Gastrocnemius medialis (tissue), 4 donors: ENCODE results near the gene ROR1. TPM values are rescaled to one million over a fixed set of nuclear protein-coding genes. Genes with fewer than 3 reads are reported as not detected.

Experiments used
- ATAC-seq, 2 donors: fragments of 150-250 bp; one replicate each; pipeline ENCODE4 v1.9.1; 2016
- DNase-seq, 2 donors: peaks; one replicate each; pipeline ENCODE4 v3.0.0-alpha.2; 2019
- H3K27ac ChIP-seq, 4 donors: fragments of 200-600 bp; sonication (generic); 1 replicate in 1 of 4; 2 replicates in 3 of 4; pipeline ENCODE4 v1.5.1; 2016 to 2018; ENCODE audit warnings: mild to moderate bottlenecking in 2 of 4, moderate library complexity in 1 of 4
- H3K27me3 ChIP-seq, 3 donors: fragments of 200-600 bp; sonication (generic) in 2 of 3; 1 replicate in 1 of 3; 2 replicates in 2 of 3; pipeline versions ENCODE4 v1.5.1 to v1.6.0; 2016 to 2019; ENCODE audit warnings: mild to moderate bottlenecking in 1 of 3, moderate library complexity in 1 of 3
- H3K36me3 ChIP-seq, 2 donors: fragments of 200-600 bp; sonication (generic) in 1 of 2; one replicate each; pipeline ENCODE4 v1.5.1; 2017 to 2018
- H3K4me1 ChIP-seq, 2 donors: fragments of 200-600 bp; sonication (generic) in 1 of 2; one replicate each; pipeline ENCODE4 v1.5.1; 2016 to 2017; ENCODE audit warnings: mild to moderate bottlenecking in 2 of 2
- H3K4me3 ChIP-seq, 4 donors: fragments of 200-600 bp; sonication (generic) in 3 of 4; 1 replicate in 1 of 4; 2 replicates in 3 of 4; pipeline ENCODE4 v1.5.1; 2016 to 2019; ENCODE audit warnings: mild to moderate bottlenecking in 2 of 4
- H3K9me3 ChIP-seq, 3 donors: fragments of 200-600 bp; sonication (generic) in 2 of 3; 1 replicate in 1 of 3; 2 replicates in 2 of 3; pipeline ENCODE4 v1.5.1; 2016 to 2019
- CTCF ChIP-seq, 5 experiments: fragments of 450-650 bp in 3 of 5; fragments of 200-600 bp in 2 of 5; sonication (generic) in 2 of 5; IDR thresholded peaks in 4 of 5; conservative IDR thresholded peaks in 1 of 5; 1 replicate in 4 of 5; 2 replicates in 1 of 5; pipeline ENCODE4 v1.5.1; 2016 to 2019; ENCODE audit warnings: antibody characterized with exemption in 5 of 5, mild to moderate bottlenecking in 3 of 5, moderate library complexity in 3 of 5
- POLR2A ChIP-seq, 2 donors: fragments of 450-650 bp; IDR thresholded peaks; one replicate each; pipeline ENCODE4 v1.6.1; 2017; ENCODE audit warnings: antibody characterized with exemption in 2 of 2, mild to moderate bottlenecking in 2 of 2, moderate library complexity in 2 of 2
- in situ Hi-C, 4 donors: fragments of 200-750 bp; cut with MboI; loops; one replicate each; pipeline versions ENCODE4 v1.15.0 to v1.8.0; 2017; ENCODE audit warnings: low sequenced_read_pairs in 4 of 4
- intact Hi-C: fragments of 100-400 bp; cut with DNase I; formaldehyde crosslinking; loops from one replicate; pipeline ENCODE4 v1.15.1; 2023; ENCODE audit warnings: low total_unique reads
- total RNA-seq, 4 donors: library from RNA; depleted of rRNA; stranded (reverse); fragments of >200 nt; gene quantifications; one replicate each; pipeline versions ENCODE4 v1.1.0 to v1.2.3, GENCODE V29; 2016

The ROR1 gene
- total RNA-seq, 4 donors from 2014 or later: 2.5 to 4.3 (median 3.6) TPM

GRCh38 chr1:64055310-64055709 lies 281.5 kb downstream of the ROR1 start:
- intact Hi-C loops: loop anchor here (2.0 to 10.0 kb wide), 4 partner anchors 15 to 987 kb away; partner anchors contain the start of gene ROR1
- no peak overlapping the region for H3K4me3 ChIP-seq
- peak; percentile 68 to 74 for DNase-seq
- in situ Hi-C loops: no loop called here
- H3K27me3 ChIP-seq: no peaks in the 10 kb centered on the region
- no peaks in the 10 kb centered on the region for H3K36me3 ChIP-seq
- H3K27ac ChIP-seq: peak overlapping the region; percentile 61 to 71 (median 66)
- no peaks in the 10 kb centered on the region for H3K9me3 ChIP-seq
- ATAC-seq: peak; percentile 99
- TF ChIP-seq CTCF (IDR thresholded peaks at IDR 0.05 in 4 of 5, conservative IDR thresholded peaks at IDR 0.05 in 1 of 5) (no peak), POLR2A (IDR thresholded peaks at IDR 0.05) (no peak)
- H3K4me1 ChIP-seq: peaks cover 23 to 24% of the 10 kb centered on the region in 2 donors

GRCh38 chr1:64059556-64059955 lies 285.7 kb downstream of the ROR1 start:
- intact Hi-C loops (loop anchor here (5.0 to 10.0 kb wide), 3 partner anchors 137 to 983 kb away; partner anchors contain the start of gene ROR1), in situ Hi-C loops (no loop called here)
- Histone ChIP-seq H3K4me3 (no peak overlapping the region), H3K36me3 (no peaks in the 10 kb centered on the region), H3K27me3 (no peaks in the 10 kb centered on the region), H3K27ac (no peak overlapping the region), H3K4me1 (peaks cover 8 to 13% of the 10 kb centered on the region in 2 donors), H3K9me3 (no peaks in the 10 kb centered on the region)
- no peak for ATAC-seq
- no peak for DNase-seq
- TF ChIP-seq CTCF (IDR thresholded peaks at IDR 0.05 in 4 of 5, conservative IDR thresholded peaks at IDR 0.05 in 1 of 5) (no peak), POLR2A (IDR thresholded peaks at IDR 0.05) (no peak)

GRCh38 chr1:64060611-64061302 lies 286.9 kb downstream of the ROR1 start:
- TF ChIP-seq POLR2A (IDR thresholded peaks at IDR 0.05) (no peak), CTCF (IDR thresholded peaks at IDR 0.05 in 4 of 5, conservative IDR thresholded peaks at IDR 0.05 in 1 of 5) (no peak)
- no peak for DNase-seq
- in situ Hi-C loops (no loop called here), intact Hi-C loops (no loop called here)
- no peaks in the 10 kb centered on the region for H3K27me3 ChIP-seq
- H3K4me3 ChIP-seq: no peak overlapping the region
- no peak overlapping the region for H3K27ac ChIP-seq
- no peaks in the 10 kb centered on the region for H3K36me3 ChIP-seq
- H3K9me3 ChIP-seq: no peaks in the 10 kb centered on the region
- H3K4me1 ChIP-seq: peaks cover 0 to 1% of the 10 kb centered on the region in 2 donors
- no peak for ATAC-seq

- Histone ChIP-seq H3K4me1 (no peaks in the 10 kb centered on the region), H3K27ac (no peak overlapping the region), H3K4me3 (no peak overlapping the region), H3K27me3 (no peaks in the 10 kb centered on the region), H3K9me3 (no peaks in the 10 kb centered on the region), H3K36me3 (no peaks in the 10 kb centered on the region)
- in situ Hi-C loops (no loop called here), intact Hi-C loops (no loop called here)
- no peak for ATAC-seq
- no peak for DNase-seq
- TF ChIP-seq POLR2A (IDR thresholded peaks at IDR 0.05): no peak
- TF ChIP-seq CTCF (IDR thresholded peaks at IDR 0.05 in 4 of 5, conservative IDR thresholded peaks at IDR 0.05 in 1 of 5): no peak
Observed at GRCh38 chr1:64061430-64062104, 287.8 kb downstream of the ROR1 start.
